Progenitor cell of endocrine pancreas (in vitro differentiated cells): ENCODE measurements around the gene KMT2A. TPM values are rescaled to one million over a fixed set of nuclear protein-coding genes. Genes with fewer than 3 reads are reported as not detected.

Experiments used
- DNase-seq: peaks from one replicate; pipeline ENCODE4 v3.0.0; 2021; ENCODE audit warnings: low spot score; ENCODE audit not compliant: unreplicated experiment
- H3K27ac Mint-ChIP-seq: 2 replicates; pipeline ENCODE4 v1.8.0; 2021; ENCODE audit warnings: mild to moderate bottlenecking, moderate library complexity, mixed read lengths
- H3K27me3 Mint-ChIP-seq: 2 replicates; pipeline ENCODE4 v1.8.0; 2021; ENCODE audit warnings: mixed read lengths
- H3K36me3 Mint-ChIP-seq: 2 replicates; pipeline ENCODE4 v1.8.0; 2022; ENCODE audit warnings: mixed read lengths; ENCODE audit not compliant: insufficient read depth
- H3K4me1 Mint-ChIP-seq: 2 replicates; pipeline ENCODE4 v1.8.0; 2021; ENCODE audit warnings: low read depth, mixed read lengths
- H3K4me3 Mint-ChIP-seq: 2 replicates; pipeline ENCODE4 v1.8.0; 2021; ENCODE audit warnings: low read depth, mild to moderate bottlenecking, moderate library complexity, mixed read lengths
- H3K9me3 Mint-ChIP-seq: 2 replicates; pipeline ENCODE4 v1.8.0; 2021; ENCODE audit warnings: low read depth, mixed read lengths
- CTCF ChIP-seq: fragments of 200-600 bp; sonication (generic); IDR thresholded peaks from one replicate; pipeline ENCODE4 v1.5.0; 2021; ENCODE audit warnings: antibody characterized with exemption, mild to moderate bottlenecking; ENCODE audit not compliant: unreplicated experiment
- total RNA-seq: library from RNA; stranded (reverse); gene quantifications from 2 replicates; pipeline ENCODE4 v1.2.1, GENCODE V29; 2021

The KMT2A gene
- total RNA-seq, 1 donor from 2014 or later, result 89.1 TPM

GRCh38 chr11:118536726-118537125 is 100.4 kb downstream of the KMT2A start:
- H3K36me3 Mint-ChIP-seq, result peaks cover 12% of the 10 kb centered on the region
- no peak for TF ChIP-seq CTCF
- H3K4me1 Mint-ChIP-seq, result peaks cover 2% of the 10 kb centered on the region
- no peak overlapping the region for H3K27ac Mint-ChIP-seq
- H3K9me3 Mint-ChIP-seq, result no peaks in the 10 kb centered on the region
- H3K27me3 Mint-ChIP-seq, result no peaks in the 10 kb centered on the region
- no peak overlapping the region for H3K4me3 Mint-ChIP-seq
- DNase-seq, result no peak

- no peak for TF ChIP-seq CTCF
- Mint-ChIP-seq H3K4me1 (no peaks in the 10 kb centered on the region), H3K4me3 (no peak overlapping the region), H3K27me3 (no peaks in the 10 kb centered on the region), H3K27ac (no peak overlapping the region), H3K36me3 (peaks cover 12% of the 10 kb centered on the region), H3K9me3 (no peaks in the 10 kb centered on the region)
- DNase-seq, result no peak
These were observed 101.2 kb downstream of the KMT2A start for GRCh38 chr11:118537409-118537980.

GRCh38 chr11:118544010-118544646 is 107.8 kb downstream of the KMT2A start:
- no peaks in the 10 kb centered on the region for H3K27me3 Mint-ChIP-seq
- no peak for DNase-seq
- no peak for TF ChIP-seq CTCF
- peaks cover 12% of the 10 kb centered on the region for H3K36me3 Mint-ChIP-seq
- no peak overlapping the region for H3K27ac Mint-ChIP-seq
- H3K4me1 Mint-ChIP-seq, result no peaks in the 10 kb centered on the region
- H3K4me3 Mint-ChIP-seq, result no peak overlapping the region
- no peaks in the 10 kb centered on the region for H3K9me3 Mint-ChIP-seq

GRCh38 chr11:118544647-118545010 is 108.3 kb downstream of the KMT2A start:
- no peak for TF ChIP-seq CTCF
- Mint-ChIP-seq H3K27ac (no peak overlapping the region), H3K4me3 (no peak overlapping the region), H3K9me3 (no peaks in the 10 kb centered on the region), H3K36me3 (peaks cover 12% of the 10 kb centered on the region), H3K4me1 (no peaks in the 10 kb centered on the region), H3K27me3 (no peaks in the 10 kb centered on the region)
- DNase-seq, result no peak

- H3K27me3 Mint-ChIP-seq, result no peaks in the 10 kb centered on the region
- no peaks in the 10 kb centered on the region for H3K9me3 Mint-ChIP-seq
- H3K4me1 Mint-ChIP-seq, result no peaks in the 10 kb centered on the region
- TF ChIP-seq CTCF, result no peak
- no peak overlapping the region for H3K4me3 Mint-ChIP-seq
- no peak overlapping the region for H3K27ac Mint-ChIP-seq
- H3K36me3 Mint-ChIP-seq, result peaks cover 10% of the 10 kb centered on the region
- DNase-seq, result no peak
These were observed 109.2 kb downstream of the KMT2A start for GRCh38 chr11:118545533-118545932.
